Measurements from ENCODE around the gene PDGFRB.

GRCh38 chr5:150064681-150065220 is 90.9 kb downstream of the PDGFRB start:
- no peak for TF ChIP-seq CTCF (conservative IDR thresholded peaks at IDR 0.05; ENCODE audit: low read length)
- no peak for TF ChIP-seq EZH2phosphoT487 (IDR thresholded peaks at IDR 0.05; ENCODE audit: borderline replicate concordance, low read depth, low read length)
